Measurements from ENCODE around the gene NCAM1.

The NCAM1 gene

GRCh38 chr11:112975493-112975892 lies 14.3 kb downstream of the NCAM1 start:
- TF ChIP-seq CTCF (IDR thresholded peaks at IDR 0.05; ENCODE audit: low read length, missing control alignments), result no peak
- DNase-seq (ENCODE audit: low read depth), result no peak
- H3K4me3 ChIP-seq (replicated peaks; ENCODE audit: low read depth, low read length), result no peak overlapping the region

GRCh38 chr11:112977755-112978154 lies 16.5 kb downstream of the NCAM1 start:
- DNase-seq (ENCODE audit: low read depth), result peak; percentile 89
- no peak overlapping the region for H3K4me3 ChIP-seq (replicated peaks; ENCODE audit: low read depth, low read length)

GRCh38 chr11:112983887-112984286 lies 22.7 kb downstream of the NCAM1 start:
- TF ChIP-seq CTCF (IDR thresholded peaks at IDR 0.05; ENCODE audit: low read length, missing control alignments), result no peak
- no peak overlapping the region for H3K4me3 ChIP-seq (replicated peaks; ENCODE audit: low read depth, low read length)
- DNase-seq (ENCODE audit: low read depth), result no peak

More at GRCh38 chr11:112977755-112978154, 16.5 kb downstream of the NCAM1 start:
- TF ChIP-seq CTCF (IDR thresholded peaks at IDR 0.05; ENCODE audit: low read length, missing control alignments), result no peak

- H3K4me3 ChIP-seq (replicated peaks; ENCODE audit: low read depth, low read length), result no peak overlapping the region
- TF ChIP-seq CTCF (IDR thresholded peaks at IDR 0.05; ENCODE audit: low read length, missing control alignments), result no peak
- no peak for DNase-seq (ENCODE audit: low read depth)
Measured at GRCh38 chr11:112989198-112989597, 28.0 kb downstream of the NCAM1 start.

GRCh38 chr11:112993808-112994207 lies 32.6 kb downstream of the NCAM1 start:
- no peak for TF ChIP-seq CTCF (IDR thresholded peaks at IDR 0.05; ENCODE audit: low read length, missing control alignments)
- DNase-seq (ENCODE audit: low read depth), result no peak
- no peak overlapping the region for H3K4me3 ChIP-seq (replicated peaks; ENCODE audit: low read depth, low read length)

- no peak for DNase-seq (ENCODE audit: low read depth)
Measured at GRCh38 chr11:112995423-112996090, 34.3 kb downstream of the NCAM1 start.

More at GRCh38 chr11:112995423-112996090, 34.3 kb downstream of the NCAM1 start:
- no peak for TF ChIP-seq CTCF (IDR thresholded peaks at IDR 0.05; ENCODE audit: low read length, missing control alignments)
- H3K4me3 ChIP-seq (replicated peaks; ENCODE audit: low read depth, low read length), result no peak overlapping the region
